Mucosa of rectum (tissue), 2 donors: ENCODE data around the gene THBS1.
A peak's percentile ranks its signal among the peaks of the same experiment; 100 is the strongest.

ENCODE experiments used
- H3K27ac ChIP-seq, 2 donors: one replicate each; pipeline ENCODE4 v1.7.0; 2013; ENCODE audit warnings: inconsistent platforms in 2 of 2, low read depth in 2 of 2, low read length in 2 of 2
- H3K27me3 ChIP-seq, 2 donors: one replicate each; pipeline ENCODE4 v1.7.0; 2013; ENCODE audit warnings: low read length in 2 of 2; ENCODE audit not compliant: control insufficient read depth in 2 of 2, insufficient read depth in 2 of 2
- H3K36me3 ChIP-seq, 2 donors: one replicate each; pipeline ENCODE4 v1.7.0; 2013; ENCODE audit warnings: low read length in 2 of 2; ENCODE audit not compliant: control insufficient read depth in 2 of 2, insufficient read depth in 2 of 2
- H3K4me1 ChIP-seq, 2 donors: one replicate each; pipeline ENCODE4 v1.7.0; 2013; ENCODE audit warnings: low read length in 2 of 2, mild to moderate bottlenecking in 1 of 2; ENCODE audit not compliant: control insufficient read depth in 2 of 2, insufficient read depth in 2 of 2
- H3K4me3 ChIP-seq, 2 donors: one replicate each; pipeline ENCODE4 v1.7.0; 2013; ENCODE audit warnings: low read length in 2 of 2
- H3K9ac ChIP-seq, 2 donors: one replicate each; pipeline ENCODE4 v1.7.0; 2013; ENCODE audit warnings: low read length in 2 of 2, low read depth in 1 of 2, mild to moderate bottlenecking in 1 of 2
- H3K9me3 ChIP-seq, 2 donors: one replicate each; pipeline ENCODE4 v1.7.0; 2013; ENCODE audit warnings: low read length in 2 of 2; ENCODE audit not compliant: control insufficient read depth in 2 of 2
- donor health status: healthy.
- donor health status: Normal muscosa, but diverticular disease.

THBS1 gene

DNA sequence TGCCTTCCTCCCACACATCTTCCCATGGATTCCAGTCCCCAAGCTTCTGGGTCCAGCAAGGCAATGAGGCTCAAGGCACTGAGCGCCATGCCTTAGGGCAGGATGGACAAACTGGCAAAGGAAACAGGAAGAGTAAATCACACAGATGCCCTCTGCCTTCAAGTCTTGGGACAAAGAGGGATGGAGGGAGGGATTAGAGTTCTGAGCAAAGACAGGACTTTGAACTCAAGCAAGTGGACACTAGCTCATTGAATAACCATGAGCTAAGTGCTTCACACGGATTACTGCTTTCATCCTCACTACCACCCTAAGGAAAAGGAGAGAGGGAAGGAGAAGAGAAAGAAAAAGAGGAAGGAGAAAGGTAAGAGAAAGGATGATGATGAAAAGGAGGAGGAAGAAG, 7.6 kb upstream of the THBS1 start:
- no peak overlapping the region for H3K4me3 ChIP-seq
- H3K9ac ChIP-seq, result no peak overlapping the region
- no peaks in the 10 kb centered on the region for H3K4me1 ChIP-seq
- no peaks in the 10 kb centered on the region for H3K27me3 ChIP-seq
- H3K36me3 ChIP-seq, result no peaks in the 10 kb centered on the region
- H3K27ac ChIP-seq, result no peak overlapping the region
- no peaks in the 10 kb centered on the region for H3K9me3 ChIP-seq

DNA sequence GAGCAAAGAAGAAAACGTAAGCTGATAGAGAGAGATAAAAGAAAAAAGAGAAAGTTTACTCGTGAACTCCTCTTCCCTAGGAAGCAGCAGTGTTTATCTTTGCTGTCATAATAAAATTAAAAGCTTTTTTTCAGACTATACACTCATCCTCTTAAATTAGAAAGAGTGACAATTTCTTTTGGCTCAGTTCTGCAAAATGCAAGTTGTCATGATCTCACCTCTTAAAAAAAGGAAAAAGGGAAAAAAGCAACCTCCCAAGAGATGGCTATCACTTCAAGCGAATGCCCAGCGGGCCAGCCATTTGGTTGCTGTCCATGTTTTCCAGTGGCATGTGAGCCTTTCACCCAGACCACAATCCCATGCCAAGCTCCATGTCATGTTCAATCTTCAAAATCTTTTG, 7.0 kb upstream of the THBS1 start:
- H3K27me3 ChIP-seq, result no peaks in the 10 kb centered on the region
- no peak overlapping the region for H3K27ac ChIP-seq
- H3K9me3 ChIP-seq, result no peaks in the 10 kb centered on the region
- no peak overlapping the region for H3K9ac ChIP-seq
- no peaks in the 10 kb centered on the region for H3K36me3 ChIP-seq
- H3K4me3 ChIP-seq, result no peak overlapping the region
- peaks cover 0 to 3% of the 10 kb centered on the region in 2 donors for H3K4me1 ChIP-seq

DNA sequence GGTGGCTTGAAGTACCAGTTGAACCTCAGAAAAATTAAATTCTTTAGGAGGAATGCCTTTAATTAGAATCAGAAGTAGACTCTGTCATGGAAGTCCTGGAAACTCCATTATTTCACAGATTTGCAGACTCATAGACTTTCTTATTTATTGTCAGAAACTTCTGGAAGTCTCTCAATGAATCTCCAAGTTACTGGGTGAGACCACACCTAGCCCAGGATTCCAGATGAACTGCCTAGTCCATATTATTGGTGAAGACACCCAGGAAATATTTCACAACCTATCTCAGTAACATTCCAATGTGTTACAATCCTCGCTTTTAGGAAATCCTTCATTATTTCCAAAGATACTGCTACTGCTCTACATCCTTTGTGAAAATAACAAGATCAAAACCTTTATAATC, 6.5 kb upstream of the THBS1 start:
- Histone ChIP-seq H3K9ac (no peak overlapping the region), H3K27me3 (no peaks in the 10 kb centered on the region), H3K4me3 (no peak overlapping the region), H3K4me1 (peaks cover 4% of the 10 kb centered on the region in 2 donors), H3K27ac (no peak overlapping the region), H3K9me3 (no peaks in the 10 kb centered on the region), H3K36me3 (no peaks in the 10 kb centered on the region)

DNA sequence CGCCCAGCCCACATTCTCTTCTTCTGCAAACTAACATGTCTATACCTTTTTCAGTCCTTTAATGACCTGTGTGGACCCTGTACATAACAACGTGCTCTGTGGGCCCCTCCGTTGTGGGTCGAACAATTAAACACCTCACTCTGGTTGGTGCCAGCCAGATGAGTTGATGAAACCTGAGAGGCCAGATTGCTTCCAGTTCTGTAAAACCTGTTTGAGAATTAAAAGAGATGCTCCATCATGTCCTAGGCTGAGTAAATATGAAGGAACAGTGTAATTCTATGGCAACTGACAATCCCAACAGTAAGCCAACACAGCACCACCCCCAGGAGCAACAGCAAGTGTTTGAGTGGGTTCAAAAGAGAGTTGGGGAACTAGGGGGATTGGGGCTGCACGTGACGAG, 5.7 kb upstream of the THBS1 start:
- H3K4me1 ChIP-seq, result peaks cover 10 to 11% of the 10 kb centered on the region in 2 donors
- no peaks in the 10 kb centered on the region for H3K36me3 ChIP-seq
- H3K4me3 ChIP-seq, result no peak overlapping the region
- H3K27me3 ChIP-seq, result no peaks in the 10 kb centered on the region
- H3K27ac ChIP-seq, result no peak overlapping the region
- no peak overlapping the region for H3K9ac ChIP-seq
- H3K9me3 ChIP-seq, result no peaks in the 10 kb centered on the region

DNA sequence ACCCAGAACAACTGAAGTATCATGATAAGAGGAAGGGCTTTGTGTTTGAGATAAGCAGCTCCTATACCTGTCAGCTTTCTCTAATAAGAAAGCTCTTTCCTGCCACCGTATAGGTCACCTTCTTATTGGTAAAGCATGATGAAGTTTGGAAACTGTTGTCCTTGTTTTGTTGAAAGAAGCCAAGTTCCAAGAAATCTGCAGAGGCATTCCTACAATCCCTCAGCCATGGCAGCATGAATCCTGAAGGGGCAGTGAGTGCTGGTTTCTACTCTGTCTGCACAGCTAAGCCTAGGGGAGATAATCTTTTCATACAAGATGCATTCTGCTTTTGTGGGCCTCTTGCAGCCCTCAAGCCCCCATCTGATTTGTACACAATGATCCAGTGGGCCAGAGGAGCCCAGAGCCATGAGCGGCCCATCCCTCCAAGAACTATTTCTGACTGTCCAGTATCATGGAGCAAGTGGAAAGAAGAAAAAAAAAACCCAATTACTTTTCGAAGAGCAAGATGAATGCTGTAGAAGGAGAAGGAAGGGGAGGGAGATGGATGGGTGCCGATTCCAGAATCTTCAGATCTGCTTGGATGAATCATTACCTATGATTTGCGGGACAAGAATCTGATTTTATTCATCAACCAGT, 1.9 kb upstream of the THBS1 start:
- H3K9ac ChIP-seq, result no peak overlapping the region
- no peaks in the 10 kb centered on the region for H3K27me3 ChIP-seq
- H3K36me3 ChIP-seq, result peaks cover 17 to 18% of the 10 kb centered on the region in 2 donors
- no peaks in the 10 kb centered on the region for H3K9me3 ChIP-seq
- peaks cover 18 to 31% of the 10 kb centered on the region in 2 donors for H3K4me1 ChIP-seq
- peak overlapping the region; percentile 73 to 88 for H3K27ac ChIP-seq
- peak overlapping the region in 1 of 2 donors; percentile 57 for H3K4me3 ChIP-seq

DNA sequence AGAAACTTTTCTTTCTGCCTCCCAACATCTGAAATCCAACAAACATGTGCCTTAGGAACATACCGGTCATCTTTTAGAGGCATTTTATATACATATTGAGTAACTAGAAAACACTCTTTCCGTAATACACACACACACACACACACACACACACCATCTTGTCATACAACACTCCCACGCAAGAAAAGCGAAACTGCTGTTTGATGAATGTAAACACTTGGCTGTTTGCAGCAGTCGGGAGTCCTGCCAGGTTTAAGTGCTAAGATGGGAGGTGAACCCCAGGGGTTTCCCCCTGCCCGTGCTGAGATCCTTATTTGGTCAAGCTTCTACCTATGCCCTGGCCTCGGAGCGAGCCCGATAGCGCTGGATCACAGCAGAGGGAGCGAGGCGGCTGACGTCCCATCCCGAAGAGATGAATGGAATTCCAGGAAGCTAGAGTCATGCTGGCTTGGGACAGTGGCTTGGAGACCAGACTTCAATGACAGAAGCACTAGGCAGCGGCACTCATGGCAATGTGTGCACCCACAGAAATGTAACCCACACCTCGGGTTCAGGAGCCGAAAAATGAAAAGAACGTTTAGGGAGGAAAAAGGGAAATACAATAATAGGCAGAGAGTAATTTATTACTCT, 1.3 kb upstream of the THBS1 start:
- Histone ChIP-seq H3K9ac (peak overlapping the region; percentile 56 to 81), H3K4me3 (peak overlapping the region; percentile 57 to 92), H3K9me3 (no peaks in the 10 kb centered on the region), H3K27me3 (no peaks in the 10 kb centered on the region), H3K4me1 (peaks cover 24 to 36% of the 10 kb centered on the region in 2 donors), H3K36me3 (peaks cover 22 to 24% of the 10 kb centered on the region in 2 donors), H3K27ac (peak overlapping the region; percentile 73 to 88)

DNA sequence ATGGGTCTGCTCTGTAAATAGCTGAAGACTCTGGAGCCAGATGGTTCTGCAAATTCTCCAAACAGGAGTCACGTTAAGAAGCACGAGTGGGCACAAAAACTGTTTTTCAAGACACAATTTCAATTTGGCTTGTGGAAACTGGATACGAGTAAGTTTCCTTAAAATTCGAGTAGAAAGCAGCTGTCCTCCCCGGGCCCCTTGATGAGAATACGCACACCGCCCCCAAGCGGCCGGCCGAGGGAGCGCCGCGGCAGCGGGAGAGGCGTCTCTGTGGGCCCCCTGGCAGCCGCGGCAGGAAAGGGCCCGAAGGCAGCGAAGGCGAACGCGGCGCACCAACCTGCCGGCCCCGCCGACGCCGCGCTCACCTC, 778 bp upstream of the THBS1 start:
- Histone ChIP-seq H3K9me3 (no peaks in the 10 kb centered on the region), H3K27ac (peak overlapping the region; percentile 73 to 88), H3K9ac (peak overlapping the region; percentile 61 to 81), H3K4me3 (peak overlapping the region; percentile 89 to 92), H3K4me1 (peaks cover 29 to 40% of the 10 kb centered on the region in 2 donors), H3K27me3 (no peaks in the 10 kb centered on the region), H3K36me3 (peaks cover 27 to 29% of the 10 kb centered on the region in 2 donors)

DNA sequence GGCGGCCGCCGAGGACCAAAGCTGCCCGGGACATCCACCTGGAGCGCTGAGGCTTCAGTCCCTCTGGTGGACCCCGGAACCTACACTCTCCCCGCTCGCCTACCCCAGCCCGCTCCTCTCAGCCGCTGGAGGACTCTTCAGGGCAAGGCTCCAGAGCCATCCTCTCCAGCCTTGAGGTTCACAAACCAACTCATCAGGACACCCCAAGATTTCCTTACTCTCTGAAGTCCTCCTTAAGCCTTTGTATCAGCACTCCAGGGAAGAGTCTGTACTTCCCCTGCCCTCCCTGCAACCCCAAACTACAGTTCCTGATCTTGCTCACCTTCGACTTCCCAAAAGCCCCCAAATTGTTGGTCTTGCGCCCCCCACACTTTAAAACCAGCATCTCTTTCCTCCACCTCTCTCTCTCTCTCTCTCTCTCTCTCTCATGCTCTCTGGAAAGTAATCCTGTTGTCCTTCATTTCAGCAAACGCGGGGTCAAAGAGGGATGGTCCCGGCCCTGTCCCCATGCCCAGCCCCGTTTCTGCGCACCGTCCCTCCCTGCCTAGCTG, 438 bp downstream of the THBS1 start:
- Histone ChIP-seq H3K4me3 (peak overlapping the region; percentile 89 to 92), H3K27ac (peak overlapping the region; percentile 73 to 88), H3K36me3 (peaks cover 39 to 41% of the 10 kb centered on the region in 2 donors), H3K27me3 (no peaks in the 10 kb centered on the region), H3K9ac (peak overlapping the region; percentile 81 to 90), H3K9me3 (no peaks in the 10 kb centered on the region), H3K4me1 (peaks cover 42 to 53% of the 10 kb centered on the region in 2 donors)

DNA sequence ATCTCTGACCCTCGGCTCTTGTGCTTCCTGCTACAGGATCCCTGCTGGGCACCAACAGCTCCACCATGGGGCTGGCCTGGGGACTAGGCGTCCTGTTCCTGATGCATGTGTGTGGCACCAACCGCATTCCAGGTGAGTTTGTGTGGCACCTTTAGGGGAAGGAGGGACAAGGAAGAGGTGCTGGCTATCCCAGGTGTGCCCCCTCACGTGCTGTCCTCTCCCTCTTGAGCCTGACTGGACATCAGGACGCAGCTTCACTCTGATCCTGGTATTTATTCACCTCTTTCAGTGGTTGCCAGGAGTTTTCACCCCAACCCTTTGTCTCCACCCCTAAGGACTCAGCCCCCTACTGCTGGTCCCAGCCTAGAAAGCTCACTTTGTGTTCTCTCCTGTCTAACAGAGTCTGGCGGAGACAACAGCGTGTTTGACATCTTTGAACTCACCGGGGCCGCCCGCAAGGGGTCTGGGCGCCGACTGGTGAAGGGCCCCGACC, 960 bp downstream of the THBS1 start:
- Histone ChIP-seq H3K27me3 (no peaks in the 10 kb centered on the region), H3K4me1 (peaks cover 42 to 58% of the 10 kb centered on the region in 2 donors), H3K9ac (peak overlapping the region; percentile 81 to 90), H3K36me3 (peaks cover 45 to 47% of the 10 kb centered on the region in 2 donors), H3K27ac (peak overlapping the region; percentile 73 to 88), H3K9me3 (no peaks in the 10 kb centered on the region), H3K4me3 (peak overlapping the region; percentile 89 to 92)

DNA sequence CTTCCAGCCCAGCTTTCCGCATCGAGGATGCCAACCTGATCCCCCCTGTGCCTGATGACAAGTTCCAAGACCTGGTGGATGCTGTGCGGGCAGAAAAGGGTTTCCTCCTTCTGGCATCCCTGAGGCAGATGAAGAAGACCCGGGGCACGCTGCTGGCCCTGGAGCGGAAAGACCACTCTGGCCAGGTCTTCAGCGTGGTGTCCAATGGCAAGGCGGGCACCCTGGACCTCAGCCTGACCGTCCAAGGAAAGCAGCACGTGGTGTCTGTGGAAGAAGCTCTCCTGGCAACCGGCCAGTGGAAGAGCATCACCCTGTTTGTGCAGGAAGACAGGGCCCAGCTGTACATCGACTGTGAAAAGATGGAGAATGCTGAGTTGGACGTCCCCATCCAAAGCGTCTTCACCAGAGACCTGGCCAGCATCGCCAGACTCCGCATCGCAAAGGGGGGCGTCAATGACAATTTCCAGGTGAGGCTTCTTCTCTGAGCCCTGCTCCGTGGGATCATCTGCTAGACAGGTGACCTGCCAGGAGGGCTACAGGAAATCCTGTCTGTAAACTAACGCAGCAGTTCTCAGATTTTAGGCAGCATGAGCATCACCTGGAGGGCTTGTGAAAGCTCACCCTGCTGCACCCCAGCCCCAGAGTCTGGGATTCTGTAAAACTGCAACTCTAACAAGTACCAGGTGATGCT, 1.6 kb downstream of the THBS1 start:
- Histone ChIP-seq H3K36me3 (peaks cover 51 to 52% of the 10 kb centered on the region in 2 donors), H3K9me3 (no peaks in the 10 kb centered on the region), H3K4me1 (peaks cover 45 to 60% of the 10 kb centered on the region in 2 donors), H3K27me3 (no peaks in the 10 kb centered on the region), H3K9ac (peak overlapping the region; percentile 81 to 90), H3K4me3 (peak overlapping the region; percentile 89 to 92), H3K27ac (peak overlapping the region; percentile 73 to 88)
